NCI-H1694 (cell line): ENCODE results near the gene TSEN15.
"Not testable (repeated sequence)": the region's sequence is repeated elsewhere in the genome, so short reads cannot be mapped to it uniquely, and the experiment has no call there.

Experiments
- DNase-seq: peaks from one replicate; lab custom pipeline; 2025; lab: John Stamatoyannopoulos, UW

Gene TSEN15

DNA sequence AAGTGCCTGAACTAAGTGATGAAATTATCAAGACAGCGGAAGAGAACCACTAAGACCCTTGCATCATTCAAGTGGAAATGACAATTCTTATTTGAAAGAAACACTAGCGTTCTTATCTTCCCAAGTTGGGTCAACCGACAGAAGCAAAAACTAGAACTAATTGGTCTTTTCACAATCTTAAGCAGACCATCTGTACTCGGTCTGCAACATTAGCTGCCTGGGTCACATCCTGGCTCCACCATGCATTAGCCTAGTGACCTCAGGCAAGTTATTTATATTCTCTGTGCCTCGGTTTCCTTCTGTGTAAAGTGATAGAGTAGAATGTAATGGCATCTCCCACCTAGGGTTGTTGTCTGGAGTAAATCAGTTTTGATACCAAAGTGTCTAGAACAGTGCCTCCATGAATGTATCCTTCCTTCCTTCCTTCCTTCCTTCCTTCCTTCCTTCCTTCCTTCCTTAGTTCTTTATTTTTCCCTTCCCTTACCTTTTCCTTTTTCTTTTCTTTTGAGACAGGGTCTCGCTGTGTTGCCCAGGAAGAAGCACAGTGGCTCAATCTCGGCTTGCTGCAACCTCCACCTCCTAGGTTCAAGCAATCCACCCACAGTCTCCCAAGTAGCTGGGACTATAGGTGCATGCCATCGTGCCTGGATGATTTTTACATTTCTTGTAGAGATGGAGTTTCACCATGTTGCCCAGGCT lies 20.0 kb upstream of the TSEN15 start:
- no peak for DNase-seq

DNA sequence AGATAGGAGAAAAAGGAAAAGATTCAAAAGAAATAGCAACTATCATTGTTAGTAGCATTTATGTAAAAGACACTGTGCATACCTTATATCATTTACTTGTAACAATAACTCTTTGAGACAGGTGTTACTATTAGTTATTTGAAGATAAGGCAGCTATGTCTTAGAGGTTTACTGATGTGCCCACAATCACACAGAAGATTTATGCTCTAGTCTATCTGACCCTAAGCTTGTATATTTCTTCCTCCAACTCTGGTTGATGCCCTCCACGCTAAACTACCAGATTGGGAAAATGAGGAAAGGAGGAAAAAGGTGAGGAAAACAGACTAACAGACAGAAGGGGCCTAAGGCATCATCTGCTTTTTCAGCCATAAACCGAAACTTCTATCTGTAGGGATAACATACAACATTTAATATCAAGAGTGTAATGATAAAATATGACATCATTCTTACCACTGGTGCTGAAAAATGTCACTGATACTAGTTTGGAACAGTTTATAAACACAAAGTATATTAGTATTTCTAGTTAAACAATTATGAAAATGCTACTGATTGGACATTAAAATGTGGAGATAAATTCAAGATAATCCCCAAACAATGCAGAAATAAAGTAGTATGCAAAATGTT lies 19.1 kb upstream of the TSEN15 start:
- DNase-seq: no peak

DNA sequence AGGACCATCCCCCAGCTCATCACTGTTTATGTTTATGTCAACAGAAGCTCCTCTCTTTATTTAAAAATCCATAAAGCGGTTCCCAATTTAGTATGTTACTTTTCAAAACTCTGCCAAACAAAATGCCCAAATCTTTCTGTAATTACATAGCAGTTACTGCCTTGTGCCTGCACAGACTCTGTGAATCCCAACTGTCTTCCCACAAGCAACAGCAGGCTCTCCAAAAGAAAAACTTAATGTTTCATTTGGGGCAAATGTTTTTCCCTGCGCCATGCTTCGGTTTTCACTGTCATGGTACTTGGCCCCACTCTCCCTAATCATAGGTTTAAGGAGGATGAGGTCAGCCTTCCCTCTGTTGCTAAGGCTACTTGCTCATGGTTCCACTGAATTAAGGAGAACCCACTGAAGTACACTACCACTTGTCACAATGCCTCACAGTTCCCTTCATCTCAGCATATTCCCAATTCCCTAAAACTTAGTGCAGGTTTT lies 18.6 kb upstream of the TSEN15 start:
- no peak for DNase-seq

- DNase-seq: no peak
Observed at GRCh38 chr1:184033711-184034167, 17.8 kb upstream of the TSEN15 start.

- no peak for DNase-seq
Observed at GRCh38 chr1:184034761-184035379, 16.7 kb upstream of the TSEN15 start.

DNA sequence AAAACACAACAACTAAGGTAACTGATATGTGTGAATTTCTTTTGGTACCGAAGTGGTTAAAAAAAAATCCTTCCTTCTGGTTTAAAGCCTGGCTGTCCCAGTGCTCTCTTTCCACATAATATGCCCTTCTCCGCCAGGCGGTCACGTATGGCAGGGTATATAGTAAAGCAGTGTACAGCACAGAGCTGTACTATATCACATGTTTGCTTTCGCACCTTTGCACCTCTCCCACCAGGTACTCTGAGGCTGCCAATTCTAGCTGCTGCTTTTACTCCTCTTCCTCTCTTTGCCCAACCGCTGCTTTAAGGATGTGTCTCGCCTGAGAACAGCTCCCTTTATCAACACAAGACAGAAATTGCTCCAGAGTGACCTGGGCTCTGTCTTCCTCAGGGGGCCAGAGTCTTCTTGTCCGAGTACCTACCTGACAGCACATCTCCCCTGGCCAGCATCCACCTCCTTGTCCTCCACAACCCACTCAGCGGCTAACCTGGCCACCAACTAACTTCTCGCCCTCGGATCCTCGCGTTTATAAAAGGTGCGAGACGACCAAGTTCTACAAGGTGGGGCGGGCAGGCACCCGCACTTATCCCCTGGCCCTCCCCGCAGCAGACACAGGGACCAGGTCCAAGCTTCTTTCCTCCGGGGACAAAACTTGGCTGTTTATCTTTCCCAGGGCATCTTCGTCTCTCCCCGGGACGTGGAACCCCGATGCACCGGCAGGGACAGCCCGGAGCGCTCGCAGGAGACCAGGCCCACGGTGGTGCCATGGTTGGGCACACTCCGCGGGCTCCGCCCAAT lies 15.6 kb upstream of the TSEN15 start:
- no peak for DNase-seq

DNA sequence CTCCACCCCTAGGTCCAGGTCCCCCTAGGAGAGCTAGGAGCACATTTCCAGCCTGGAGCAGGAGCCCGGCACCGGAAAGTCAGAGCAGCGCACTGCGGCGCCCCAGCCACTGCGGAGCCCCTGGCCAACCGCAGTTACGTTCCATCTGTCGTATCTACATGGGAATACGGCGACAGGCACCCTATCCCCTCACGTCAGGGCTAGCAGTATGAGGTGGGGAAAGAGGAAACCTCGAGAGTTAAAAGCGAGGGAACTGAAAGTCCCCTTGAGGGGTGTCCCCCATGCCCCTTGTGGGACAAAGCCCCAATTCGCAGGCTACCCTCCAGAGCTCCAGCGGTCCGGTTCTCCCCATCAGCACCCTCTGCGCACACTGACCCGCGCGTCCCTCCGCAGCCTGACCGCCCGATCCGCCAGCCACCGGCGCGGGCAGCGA lies 15.0 kb upstream of the TSEN15 start:
- DNase-seq: peak; percentile 43

DNA sequence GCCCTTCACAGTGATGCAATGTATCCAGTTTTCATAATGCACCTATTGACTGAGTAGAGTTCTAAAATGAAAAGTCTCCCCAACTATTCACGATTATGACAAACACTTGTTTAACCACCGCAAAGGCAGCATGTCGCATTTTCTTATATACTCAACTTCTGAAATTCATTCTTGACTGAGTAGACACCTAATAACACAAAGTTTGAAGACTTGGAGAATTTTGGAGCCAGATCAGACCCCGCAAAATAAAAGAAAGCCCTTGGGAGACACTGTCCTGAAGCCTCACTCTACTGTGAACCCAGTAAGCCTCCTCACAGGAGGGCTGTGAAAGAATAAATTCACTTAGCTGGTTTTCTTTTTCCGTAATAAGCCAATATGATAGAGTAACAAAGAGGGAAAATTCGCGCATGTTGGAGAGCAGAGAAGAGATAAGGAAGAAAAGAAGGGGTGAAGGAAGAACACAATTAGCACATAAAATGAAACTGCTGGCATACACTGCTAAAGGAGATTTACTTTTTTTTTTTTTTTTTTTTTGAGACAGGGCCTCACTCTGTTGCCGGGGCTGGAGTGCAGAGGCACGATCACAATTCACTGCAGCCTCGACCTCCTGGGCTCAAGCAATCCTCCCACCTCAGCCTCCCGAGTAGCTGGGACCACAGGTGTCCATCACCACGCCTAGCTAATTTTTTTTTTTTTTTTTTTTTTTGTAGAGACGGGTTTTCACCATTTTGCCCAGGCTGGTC lies 13.5 kb upstream of the TSEN15 start:
- DNase-seq: no peak

GRCh38 chr1:184039126-184039525 lies 12.4 kb upstream of the TSEN15 start:
- DNase-seq: no peak

GRCh38 chr1:184041731-184042130 lies 9.8 kb upstream of the TSEN15 start:
- no peak for DNase-seq

- not testable (repeated sequence) for DNase-seq
Observed at GRCh38 chr1:184043315-184043714, 8.2 kb upstream of the TSEN15 start.

- no peak for DNase-seq
Observed at GRCh38 chr1:184044603-184045376, 6.7 kb upstream of the TSEN15 start.

- DNase-seq: not testable (repeated sequence)
Observed at GRCh38 chr1:184047541-184047940, 4.0 kb upstream of the TSEN15 start.

DNA sequence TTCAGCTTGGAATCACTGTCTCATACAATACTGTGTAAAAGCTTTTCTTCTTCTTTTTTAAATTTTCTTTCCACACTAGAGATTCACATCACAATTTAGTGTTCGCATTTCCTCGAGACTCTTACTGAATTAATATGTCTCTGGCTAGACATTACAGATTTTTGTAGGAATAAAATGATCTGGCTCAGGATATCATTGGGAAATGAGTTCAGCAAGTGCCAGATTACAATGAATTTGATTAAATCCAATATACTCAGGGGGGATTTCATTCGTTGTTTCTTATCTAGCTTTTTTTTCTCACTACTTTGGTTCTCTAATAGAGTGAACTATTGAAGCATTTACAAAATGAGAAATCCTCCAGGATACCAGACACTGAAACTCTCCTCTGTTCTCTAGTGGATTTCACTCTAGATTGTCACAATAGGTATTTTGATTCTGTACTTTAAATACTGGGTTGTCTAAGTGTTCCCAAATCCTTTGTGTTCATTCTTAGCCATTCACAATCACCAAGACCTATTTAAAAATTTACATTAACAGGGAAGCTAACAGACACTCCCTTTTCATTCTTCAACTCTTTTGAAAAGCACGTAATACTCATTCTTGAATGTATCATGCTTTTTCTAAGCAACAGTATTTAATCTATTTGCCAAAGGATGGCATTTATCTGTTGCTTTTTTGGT lies 2.8 kb upstream of the TSEN15 start:
- DNase-seq: no peak

GRCh38 chr1:184049291-184049690 lies 2.2 kb upstream of the TSEN15 start:
- DNase-seq: no peak

DNA sequence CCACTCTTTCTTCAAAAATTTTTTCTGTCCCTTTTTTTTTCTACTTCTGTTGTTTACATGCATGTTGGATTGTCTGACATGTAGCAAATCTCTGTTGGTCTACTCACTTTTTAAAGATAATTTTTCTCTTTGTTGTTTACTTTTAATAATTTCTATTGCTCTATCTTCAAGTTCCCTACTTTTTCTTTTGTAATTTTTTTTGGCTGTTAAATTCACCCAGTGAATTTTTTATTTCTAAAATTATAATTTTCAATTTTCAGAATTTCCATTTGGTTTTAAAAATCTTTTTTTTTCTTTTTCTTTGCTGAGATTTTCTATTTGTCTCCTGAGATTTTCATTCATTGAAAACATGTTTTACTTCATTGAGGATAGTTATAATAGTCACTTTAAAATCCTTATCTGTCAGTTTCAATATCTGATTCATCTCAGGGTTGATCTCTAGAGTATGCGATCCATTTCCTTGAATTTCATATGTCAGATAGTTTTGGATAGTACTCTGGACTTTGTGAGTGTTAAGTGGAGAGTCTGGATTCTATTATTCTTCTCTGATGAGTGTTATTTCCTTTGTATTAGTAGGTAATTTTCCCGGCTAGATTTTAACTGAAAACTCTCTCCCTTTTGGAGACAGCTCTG lies 1.6 kb upstream of the TSEN15 start:
- DNase-seq: no peak

GRCh38 chr1:184050636-184051035 lies 894 bp upstream of the TSEN15 start:
- no peak for DNase-seq

DNA sequence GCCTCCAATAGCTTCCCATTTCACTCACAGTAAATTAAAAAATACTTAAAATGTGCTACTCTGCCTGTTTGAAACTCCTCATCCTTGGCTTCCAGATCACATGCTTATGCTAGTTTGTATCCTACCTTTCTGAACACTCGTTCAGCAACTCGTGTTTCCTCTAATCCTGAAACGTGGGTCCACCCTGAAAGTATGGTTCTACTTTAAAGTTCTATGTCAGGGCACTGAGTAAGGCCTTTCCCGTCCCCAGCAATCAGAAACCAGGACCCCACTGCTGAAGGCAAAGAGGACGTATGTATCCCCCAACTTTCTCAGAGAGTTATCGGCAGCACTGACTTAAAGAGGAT lies 419 bp upstream of the TSEN15 start:
- no peak for DNase-seq

- no peak for DNase-seq
Observed at GRCh38 chr1:184052194-184052559, 647 bp downstream of the TSEN15 start.

GRCh38 chr1:184052750-184053149 lies 1.2 kb downstream of the TSEN15 start:
- no peak for DNase-seq
